ENCODE measurements around the gene ATP5MC3. TPM values are rescaled to one million over a fixed set of nuclear protein-coding genes. Genes with fewer than 3 reads are reported as not detected.
A peak's percentile ranks its signal among the peaks of the same experiment; 100 is the strongest.

ATP5MC3 gene
- total and polyA plus RNA-seq, 2 of the 13 experiments (the other 11 are each of a cell fraction or from before 2014, with no cell fraction given), result 676 to 1,007 TPM

GRCh38 chr2:175181104-175181876 lies at the start of gene ATP5MC3 (continued):
- TF ChIP-seq ZNF225 (CRISPR knock-in tag; IDR thresholded peaks at IDR 0.05) (peak; percentile 91; the same call in 1 of the 2 replicates), ZNF703 (CRISPR knock-in tag; IDR thresholded peaks at IDR 0.05; ENCODE audit: borderline replicate concordance) (no peak), FOXA3 (CRISPR knock-in tag; IDR thresholded peaks at IDR 0.05) (peak; percentile 68), TIGD3 (CRISPR knock-in tag; IDR thresholded peaks at IDR 0.05; ENCODE audit: borderline replicate concordance) (peak; percentile 28; the same call in 1 of the 2 replicates), HMGXB3 (CRISPR knock-in tag; IDR thresholded peaks at IDR 0.05; ENCODE audit: borderline replicate concordance) (peak; percentile 49; the same call in 1 of the 2 replicates), CERS6 (CRISPR knock-in tag; IDR thresholded peaks at IDR 0.05) (no peak), ZNF333 (CRISPR knock-in tag; IDR thresholded peaks at IDR 0.05; ENCODE audit: borderline replicate concordance) (peak; percentile 43; the same call in 1 of the 2 replicates), U2AF2 (IDR thresholded peaks at IDR 0.05; ENCODE audit: low read depth, low read length) (no peak), SMAD9 (CRISPR knock-in tag; IDR thresholded peaks at IDR 0.05) (peak; percentile 78), GPN1 (CRISPR knock-in tag; IDR thresholded peaks at IDR 0.05; ENCODE audit: borderline replicate concordance) (peak; percentile 90; the same call in 1 of the 2 replicates), U2AF1 (optimal IDR thresholded peaks at IDR 0.05; ENCODE audit: low read depth, low read length) (no peak), CC2D1A (CRISPR knock-in tag; IDR thresholded peaks at IDR 0.05) (no peak), MIER2 (CRISPR knock-in tag; IDR thresholded peaks at IDR 0.05) (peak; percentile 73), ZNF12 (CRISPR knock-in tag; IDR thresholded peaks at IDR 0.05) (peak; percentile 15), ZNF777 (CRISPR knock-in tag; IDR thresholded peaks at IDR 0.05) (peak; percentile 40), ZSCAN29 (CRISPR knock-in tag; conservative IDR thresholded peaks at IDR 0.05) (no peak), ZFP36 (IDR thresholded peaks at IDR 0.05; ENCODE audit: borderline replicate concordance, low read depth, low read length, partially characterized antibody) (no peak), FOSL1 (CRISPR knock-in tag; IDR thresholded peaks at IDR 0.05; ENCODE audit: borderline replicate concordance) (no peak), SMAD1 (CRISPR knock-in tag; IDR thresholded peaks at IDR 0.05; ENCODE audit: borderline replicate concordance, low read depth) (peak; percentile 63; the same call in 1 of the 2 replicates), DRAP1 (CRISPR knock-in tag; IDR thresholded peaks at IDR 0.05) (peak; percentile 98), ZNF460 (CRISPR knock-in tag; IDR thresholded peaks at IDR 0.05; ENCODE audit: borderline replicate concordance) (no peak; the same call in 1 of the 2 replicates)
